ENCODE results near the gene WFIKKN1.
"Not testable (repeated sequence)": the region's sequence is repeated elsewhere in the genome, so short reads cannot be mapped to it uniquely, and the experiment has no call there.

Gene WFIKKN1

GRCh38 chr16:595942-596735, 34.6 kb upstream of the WFIKKN1 start:
- no peak for DNase-seq (ENCODE audit: low spot score)

- DNase-seq (ENCODE audit: low spot score), result no peak
Observed at GRCh38 chr16:596736-597060, 34.1 kb upstream of the WFIKKN1 start.

- not testable (repeated sequence) for DNase-seq (ENCODE audit: low spot score)
Observed at GRCh38 chr16:597655-598054, 33.1 kb upstream of the WFIKKN1 start.

- DNase-seq (ENCODE audit: low spot score), result no peak
Observed at GRCh38 chr16:598823-599739, 31.7 kb upstream of the WFIKKN1 start.

- DNase-seq (ENCODE audit: low spot score), result no peak
Observed at GRCh38 chr16:600781-601180, 30.0 kb upstream of the WFIKKN1 start.

- DNase-seq (ENCODE audit: low spot score), result no peak
Observed at GRCh38 chr16:603933-604332, 26.9 kb upstream of the WFIKKN1 start.

GRCh38 chr16:606656-607307, 24.0 kb upstream of the WFIKKN1 start:
- DNase-seq (ENCODE audit: low spot score), result no peak

- no peak for DNase-seq (ENCODE audit: low spot score)
Observed at GRCh38 chr16:608019-608418, 22.8 kb upstream of the WFIKKN1 start.

GRCh38 chr16:609316-609715, 21.5 kb upstream of the WFIKKN1 start:
- DNase-seq (ENCODE audit: low spot score), result no peak

GRCh38 chr16:609984-610383, 20.8 kb upstream of the WFIKKN1 start:
- DNase-seq (ENCODE audit: low spot score), result no peak

- peak; percentile 52 for DNase-seq (ENCODE audit: low spot score)
Observed at GRCh38 chr16:610513-611381, 20.0 kb upstream of the WFIKKN1 start.

GRCh38 chr16:615122-615521, 15.7 kb upstream of the WFIKKN1 start:
- DNase-seq (ENCODE audit: low spot score), result no peak

- no peak for DNase-seq (ENCODE audit: low spot score)
Observed at GRCh38 chr16:616733-617586, 13.8 kb upstream of the WFIKKN1 start.

- no peak for DNase-seq (ENCODE audit: low spot score)
Observed at GRCh38 chr16:617855-618254, 12.9 kb upstream of the WFIKKN1 start.

- DNase-seq (ENCODE audit: low spot score), result no peak
Observed at GRCh38 chr16:619476-620100, 11.2 kb upstream of the WFIKKN1 start.

- no peak for DNase-seq (ENCODE audit: low spot score)
Observed at GRCh38 chr16:620700-621525, 9.9 kb upstream of the WFIKKN1 start.

- no peak for DNase-seq (ENCODE audit: low spot score)
Observed at GRCh38 chr16:621526-622105, 9.2 kb upstream of the WFIKKN1 start.

GRCh38 chr16:622920-623280, 7.9 kb upstream of the WFIKKN1 start:
- DNase-seq (ENCODE audit: low spot score), result no peak

GRCh38 chr16:624526-625070, 6.2 kb upstream of the WFIKKN1 start:
- DNase-seq (ENCODE audit: low spot score), result no peak

Data from hematopoietic multipotent progenitor cell treated with erythropoietin and hydrocortisone succinate and interleukin-3 and kit ligand, for 17 days (in vitro differentiated cells).